HepG2 (cell line): Measurements from ENCODE around the gene KAZN. TPM values are rescaled to one million over a fixed set of nuclear protein-coding genes. Genes with fewer than 3 reads are reported as not detected.
A peak's percentile ranks its signal among the peaks of the same experiment; 100 is the strongest.

ENCODE experiments used
- ATAC-seq: fragments of 200-7000 bp; cut with Tn5 transposase; 3 replicates; pipeline ENCODE4 v1.9.1; 2020; ENCODE audit warnings: mild to moderate bottlenecking, moderate library complexity
- BruUV-seq: library from RNA; stranded (reverse); fragments of 400-500 nt; replicated peaks from 2 replicates; lab custom pipeline; 2021; lab: Mats Ljungman, UMichigan
- CTCF ChIA-PET: fragments of 300-600 bp; formaldehyde crosslinking; extraction: SDS; loops from one replicate; lab custom pipeline; 2021; ENCODE audit warnings: low total read pairs, inconsistent platforms, low intra/inter-chr PET ratio; lab: Yijun Ruan, JAX
- POLR2A ChIA-PET: fragments of 350-600 bp; sonication (Branson Sonifier 250); formaldehyde crosslinking; loops from one replicate; lab custom pipeline; 2020; ENCODE audit warnings: antibody characterized with exemption, inconsistent platforms; lab: Yijun Ruan, JAX
- DNase-seq: peaks from one replicate; pipeline ENCODE4 v3.0.0-alpha.2; 2015; ENCODE audit warnings: low spot score
- FAIRE-seq: peaks from 3 replicates; lab custom pipeline; 2011; peaks lifted over from hg19 to GRCh38; lab: Jason Lieb, UNC
- H2AFZ ChIP-seq: one replicate; pipeline ENCODE4 v1.6.1; 2011; ENCODE audit warnings: low read length, inconsistent platforms
- H3K27ac ChIP-seq: fragments of 300-600 bp; 3 replicates; pipeline ENCODE4 v1.8.0; 2011; ENCODE audit warnings: mixed run types, mild to moderate bottlenecking, mixed read lengths, low read length, inconsistent platforms; ENCODE audit not compliant: insufficient read depth; ENCODE audit errors: extremely low read length
- H3K27me3 ChIP-seq, 2 experiments: fragments of 200-600 bp in 1 of 2; 2 replicates in 1 of 2; 3 replicates in 1 of 2; pipeline versions ENCODE4 v1.6.0 to v1.8.0; 2011; ENCODE audit warnings: low read length in 2 of 2, mild to moderate bottlenecking in 2 of 2, moderate library complexity in 2 of 2, inconsistent platforms in 1 of 2; ENCODE audit not compliant: insufficient read depth in 2 of 2, control insufficient read depth in 1 of 2
- H3K36me3 ChIP-seq, 2 experiments: fragments of 200-600 bp in 1 of 2; replicated peaks in 1 of 2; 2 replicates in 1 of 2; 3 replicates in 1 of 2; pipeline versions ENCODE4 v1.5.1 to v1.8.0; 2011; ENCODE audit warnings: low read length in 2 of 2, inconsistent platforms in 1 of 2; ENCODE audit not compliant: insufficient read depth in 2 of 2, control insufficient read depth in 1 of 2
- H3K4me1 ChIP-seq: 2 replicates; pipeline ENCODE4 v1.5.1; 2012; ENCODE audit warnings: low read length, inconsistent platforms; ENCODE audit not compliant: insufficient read depth
- H3K4me2 ChIP-seq: 2 replicates; pipeline ENCODE4 v1.6.0; 2011; ENCODE audit warnings: low read depth, low read length, inconsistent platforms
- H3K4me3 ChIP-seq, 3 experiments: fragments of 200-600 bp in 1 of 3; sonication (generic), shearing (Covaris generic) in 1 of 3; replicated peaks in 1 of 3; 2 replicates each; pipeline ENCODE4 v1.5.1; 2011 to 2016; ENCODE audit warnings: low read length in 3 of 3, inconsistent platforms in 2 of 3, low read depth in 2 of 3, mild to moderate bottlenecking in 2 of 3, control low read depth in 1 of 3, mixed read lengths in 1 of 3; ENCODE audit not compliant: insufficient read depth in 1 of 3
- H3K79me2 ChIP-seq: one replicate; pipeline ENCODE4 v1.6.1; 2011; ENCODE audit warnings: low read length, inconsistent platforms; ENCODE audit not compliant: insufficient read depth
- H3K9ac ChIP-seq: 2 replicates; pipeline ENCODE4 v1.6.0; 2011; ENCODE audit warnings: mild to moderate bottlenecking, low read depth, low read length, inconsistent platforms; ENCODE audit not compliant: insufficient read depth
- H3K9me3 ChIP-seq: 2 replicates; pipeline ENCODE4 v1.5.1; 2012; ENCODE audit warnings: mild to moderate bottlenecking, low read length
- H4K20me1 ChIP-seq: 2 replicates; pipeline ENCODE4 v1.6.0; 2011; ENCODE audit warnings: inconsistent platforms, mild to moderate bottlenecking, low read length, moderate library complexity; ENCODE audit not compliant: insufficient read depth
- PBX2 ChIP-seq: IDR thresholded peaks from 2 replicates; pipeline ENCODE4 v1.6.1; 2016; ENCODE audit warnings: control low read depth
- RAD21 ChIP-seq: fragments of 450-650 bp; formaldehyde crosslinking; IDR thresholded peaks from 2 replicates; pipeline ENCODE4 v1.5.0; 2020; ENCODE audit warnings: mild to moderate bottlenecking
- RARA ChIP-seq: IDR thresholded peaks from 2 replicates; pipeline ENCODE4 v1.6.1; 2016; ENCODE audit warnings: missing genetic modification reagents, missing compliant biosample characterization
- RELA ChIP-seq: sonication (generic); formaldehyde crosslinking; IDR thresholded peaks from 2 replicates; pipeline ENCODE4 v1.4.0; 2020; ENCODE audit warnings: missing genetic modification reagents
- SMC3 ChIP-seq: IDR thresholded peaks from 2 replicates; pipeline ENCODE4 v1.6.1; 2011; ENCODE audit warnings: low read length, improper control_type of control experiment
- ZBTB33 ChIP-seq: sonication (generic); formaldehyde crosslinking; IDR thresholded peaks from 2 replicates; pipeline ENCODE4 v1.4.0; 2020; ENCODE audit warnings: missing genetic modification reagents
- ZNF260 ChIP-seq: sonication (generic); formaldehyde crosslinking; IDR thresholded peaks from 2 replicates; pipeline ENCODE4 v1.4.0; 2020; ENCODE audit warnings: missing genetic modification reagents, low read depth, mild to moderate bottlenecking, borderline replicate concordance
- WGBS: methylation state at CpG from one replicate; pipeline ENCODE4 v1.1.6; 2017; ENCODE audit warnings: low lambda C conversion rate; 5-methylcytosine and 5-hydroxymethylcytosine counted together
- in situ Hi-C: cut with HindIII; loops from 2 replicates; pipeline ENCODE4 v1.10.0; 2017; ENCODE audit warnings: low pct_unique_long_range_greater_than_20kb; ENCODE audit not compliant: extremely low pct_ligation_motif_present
- intact Hi-C: fragments of 100-400 bp; cut with micrococcal nuclease; formaldehyde crosslinking; loops from one replicate; pipeline ENCODE4 v1.10.0; 2022; ENCODE audit not compliant: unreplicated experiment
- polyA plus RNA-seq, 8 experiments: library from polyadenylated mRNA; depleted of rRNA in 3 of 8; stranded (reverse) in 7 of 8; unstranded in 1 of 8; fragments of >200 nt; fragmentation: Illumina TruSeq in 4 of 8; extraction: Trizol in 4 of 8; gene quantifications; 2 replicates each; pipeline versions ENCODE4 v1.2.1 to v1.2.3, GENCODE V29; 2011 to 2016; ENCODE audit warnings: low read depth in 4 of 8, missing spikeins in 1 of 8, mixed read lengths in 1 of 8; ENCODE audit not compliant: insufficient read depth in 1 of 8
- total RNA-seq, 5 experiments: library from RNA; depleted of rRNA; stranded (reverse); fragments of >200 nt; fragmentation: Illumina TruSeq; extraction: Trizol; gene quantifications; 2 replicates each; pipeline ENCODE4 v1.2.3, GENCODE V29; 2016; ENCODE audit warnings: low read depth in 1 of 5
- TF ChIP-seq, protein P1 (sequence below), 2 experiments: fragments of 450-650 bp in 1 of 2; sonication (generic) in 1 of 2; formaldehyde crosslinking; IDR thresholded peaks; 2 replicates each; pipeline versions ENCODE4 v1.5.0 to v1.8.0; 2020 to 2022; ENCODE audit warnings: mild to moderate bottlenecking in 1 of 2, missing genetic modification reagents in 1 of 2

KAZN gene
- total and polyA plus RNA-seq, 2 of the 13 experiments (the other 11 are each of a cell fraction or from before 2014, with no cell fraction given), result 10.4 to 13.5 TPM

- TF ChIP-seq, protein P1, sequence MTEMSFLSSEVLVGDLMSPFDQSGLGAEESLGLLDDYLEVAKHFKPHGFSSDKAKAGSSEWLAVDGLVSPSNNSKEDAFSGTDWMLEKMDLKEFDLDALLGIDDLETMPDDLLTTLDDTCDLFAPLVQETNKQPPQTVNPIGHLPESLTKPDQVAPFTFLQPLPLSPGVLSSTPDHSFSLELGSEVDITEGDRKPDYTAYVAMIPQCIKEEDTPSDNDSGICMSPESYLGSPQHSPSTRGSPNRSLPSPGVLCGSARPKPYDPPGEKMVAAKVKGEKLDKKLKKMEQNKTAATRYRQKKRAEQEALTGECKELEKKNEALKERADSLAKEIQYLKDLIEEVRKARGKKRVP (CRISPR knock-in tag; IDR thresholded peaks at IDR 0.05), result no peak
- TF ChIP-seq PBX2 (CRISPR knock-in tag) (no peak), SMC3 (peak; percentile 36; the same call in 1 of the 2 replicates), RAD21 (0 out of 2 replicates have a peak, but pooled peaks have one; percentile 12)
Observed at GRCh38 chr1:15062479-15063099, 464.1 kb downstream of the KAZN start (continued).

GRCh38 chr1:15063346-15063745, 464.9 kb downstream of the KAZN start:
- no peaks in the 10 kb centered on the region for H3K4me1 ChIP-seq
- WGBS, result 99% methylated on average over 7 of the region's 7 CpGs
- H3K9me3 ChIP-seq, result 0 out of 2 replicates have a peak, but pooled peaks cover 3% of the 10 kb centered on the region
- ChIA-PET CTCF (interaction anchor here (1.5 to 2.2 kb wide), 2 partner anchors 37 to 241 kb away, joined by 6 to 13 read pairs; no protein-coding TSS in a partner anchor), POLR2A (no interaction called here)
- BruUV-seq, result no TSS peak
- H3K4me2 ChIP-seq, result no peak overlapping the region
- no peak for ATAC-seq
- H4K20me1 ChIP-seq, result no peaks in the 10 kb centered on the region
- no peak overlapping the region for H2AFZ ChIP-seq
- H3K4me3 ChIP-seq, result no peak overlapping the region
- DNase-seq, result no peak
- H3K9ac ChIP-seq, result no peak overlapping the region
- in situ Hi-C loops, result no loop called here
- H3K36me3 ChIP-seq, result peaks cover 35 to 79% of the 10 kb centered on the region in 2 experiments; a peak in 4 of 5 replicates
- H3K79me2 ChIP-seq, result no peaks in the 10 kb centered on the region
- no peak for FAIRE-seq
- no peak overlapping the region for H3K27ac ChIP-seq
- no peaks in the 10 kb centered on the region for H3K27me3 ChIP-seq
- intact Hi-C loops, result no loop called here
- no peak for TF ChIP-seq ZBTB33 (CRISPR knock-in tag)
- TF ChIP-seq RELA (CRISPR knock-in tag), result no peak
- TF ChIP-seq ZNF260 (CRISPR knock-in tag), result no peak
- no peak for TF ChIP-seq RARA (CRISPR knock-in tag)
- TF ChIP-seq, all 625 proteins: peak for 0
